SK-N-SH (cell line): ENCODE measurements around the gene SLC46A2. TPM values are rescaled to one million over a fixed set of nuclear protein-coding genes. Genes with fewer than 3 reads are reported as not detected.

Experiments
- CTCF ChIA-PET: fragments of 300-600, 350-600 bp; formaldehyde crosslinking; extraction: SDS; loops from one replicate; lab custom pipeline; 2021; lab: Yijun Ruan, JAX
- POLR2A ChIA-PET: fragments of 350-600 bp; sonication (Branson Sonifier 250); formaldehyde crosslinking; extraction: SDS; loops from one replicate; lab custom pipeline; 2020; ENCODE audit warnings: antibody characterized with exemption, inconsistent platforms; lab: Yijun Ruan, JAX
- DNase-seq: peaks from one replicate; pipeline ENCODE4 v3.0.0; 2012
- H2AFZ ChIP-seq: fragments of 200-600 bp; sonication (generic); 2 replicates; pipeline ENCODE4 v1.8.1; 2016; ENCODE audit warnings: antibody characterized with exemption, mild to moderate bottlenecking, low read depth
- H3F3A ChIP-seq: fragments of 200-600 bp; sonication (generic); replicated peaks from 2 replicates; pipeline ENCODE3; 2016; ENCODE audit warnings: antibody characterized with exemption, mild to moderate bottlenecking; ENCODE audit not compliant: insufficient read depth
- H3K27ac ChIP-seq, 2 experiments: fragments of 200-500 bp in 1 of 2; fragments of 200-600 bp in 1 of 2; sonication (Bioruptor generic) in 1 of 2; sonication (generic), shearing (Covaris generic) in 1 of 2; 2 replicates each; pipeline versions ENCODE4 v1.5.1 to v1.6.1; 2014 to 2016; ENCODE audit warnings: low read depth in 2 of 2, inconsistent platforms in 1 of 2, low read length in 1 of 2, mild to moderate bottlenecking in 1 of 2, mixed read lengths in 1 of 2
- H3K27me3 ChIP-seq: fragments of 200-600 bp; sonication (generic), shearing (Covaris generic); 2 replicates; pipeline ENCODE4 v1.6.1; 2016; ENCODE audit warnings: mixed run types; ENCODE audit not compliant: insufficient read depth
- H3K36me3 ChIP-seq, 2 experiments: fragments of 200-500 bp in 1 of 2; fragments of 200-600 bp in 1 of 2; sonication (Bioruptor generic) in 1 of 2; sonication (generic) in 1 of 2; replicated peaks in 1 of 2; 2 replicates each; pipeline versions ENCODE3 to v1.5.1; 2014 to 2016; ENCODE audit warnings: low read length in 1 of 2, mild to moderate bottlenecking in 1 of 2; ENCODE audit not compliant: insufficient read depth in 2 of 2, control insufficient read depth in 1 of 2
- H3K4me1 ChIP-seq, 2 experiments: fragments of 200-500 bp in 1 of 2; fragments of 200-600 bp in 1 of 2; sonication (Bioruptor generic) in 1 of 2; sonication (generic), shearing (Covaris generic) in 1 of 2; 2 replicates each; pipeline versions ENCODE4 v1.5.1 to v1.6.1; 2014 to 2016; ENCODE audit warnings: low read depth in 1 of 2, low read length in 1 of 2, mixed run types in 1 of 2; ENCODE audit not compliant: insufficient read depth in 2 of 2, control insufficient read depth in 1 of 2
- H3K4me2 ChIP-seq: fragments of 200-600 bp; sonication (generic), shearing (Covaris generic); 2 replicates; pipeline ENCODE4 v1.6.1; 2017; ENCODE audit warnings: mixed run types
- H3K4me3 ChIP-seq, 2 experiments: fragments of 200-500 bp in 1 of 2; fragments of 200-600 bp in 1 of 2; sonication (Bioruptor generic) in 1 of 2; sonication (generic), shearing (Covaris generic) in 1 of 2; 2 replicates each; pipeline versions ENCODE4 v1.5.1 to v1.8.1; 2014 to 2016; ENCODE audit warnings: low read depth in 2 of 2, inconsistent platforms in 1 of 2, low read length in 1 of 2, mild to moderate bottlenecking in 1 of 2, mixed read lengths in 1 of 2, moderate library complexity in 1 of 2
- H3K79me2 ChIP-seq: fragments of 200-600 bp; sonication (generic); 2 replicates; pipeline ENCODE4 v1.8.1; 2017; ENCODE audit warnings: mild to moderate bottlenecking; ENCODE audit not compliant: insufficient read depth
- H3K9ac ChIP-seq: fragments of 200-600 bp; sonication (generic); 2 replicates; pipeline ENCODE4 v1.6.1; 2017; ENCODE audit warnings: mixed run types
- H3K9me2 ChIP-seq: fragments of 200-600 bp; sonication (generic); 2 replicates; pipeline ENCODE4 v1.6.1; 2017; ENCODE audit warnings: mixed run types
- H3K9me3 ChIP-seq: fragments of 200-600 bp; sonication (generic); 2 replicates; pipeline ENCODE4 v1.6.1; 2017; ENCODE audit warnings: mixed run types, mild to moderate bottlenecking, moderate library complexity
- H4K20me1 ChIP-seq: fragments of 200-600 bp; sonication (generic); 2 replicates; pipeline ENCODE4 v1.6.1; 2017; ENCODE audit warnings: mild to moderate bottlenecking, mixed run types; ENCODE audit not compliant: insufficient read depth
- CHD2 ChIP-seq: fragments of 150-350 bp; IDR thresholded peaks from 2 replicates; pipeline ENCODE4 v1.6.1; 2018; ENCODE audit warnings: low read length; ENCODE audit not compliant: partially characterized antibody
- EZH2phosphoT487 ChIP-seq: fragments of 200-600 bp; sonication (generic); IDR thresholded peaks from 2 replicates; pipeline ENCODE4 v1.6.1; 2017; ENCODE audit warnings: low read depth, mixed run types, mild to moderate bottlenecking, antibody characterized with exemption, moderate library complexity, borderline replicate concordance
- FOXJ3 ChIP-seq: sonication (generic); formaldehyde crosslinking; IDR thresholded peaks from 2 replicates; pipeline ENCODE4 v1.5.1; 2020; ENCODE audit warnings: mild to moderate bottlenecking, missing genetic modification reagents
- GABPA ChIP-seq: IDR thresholded peaks from 2 replicates; pipeline ENCODE4 v1.4.0; 2012; ENCODE audit warnings: low read depth, mild to moderate bottlenecking
- GATA2 ChIP-seq: sonication (generic); formaldehyde crosslinking; IDR thresholded peaks from 2 replicates; pipeline ENCODE4 v1.5.0; 2020; ENCODE audit warnings: mild to moderate bottlenecking, missing genetic modification reagents
- IRF3 ChIP-seq: fragments of 150-350 bp; IDR thresholded peaks from 2 replicates; pipeline ENCODE4 v1.6.1; 2016; ENCODE audit warnings: mild to moderate bottlenecking, low read depth, low read length
- MAX ChIP-seq: IDR thresholded peaks from 2 replicates; pipeline ENCODE4 v1.4.0; 2012; ENCODE audit warnings: low read depth
- MEF2A ChIP-seq: IDR thresholded peaks from 2 replicates; pipeline ENCODE4 v1.4.0; 2012; ENCODE audit warnings: low read depth, borderline replicate concordance
- MXI1 ChIP-seq: IDR thresholded peaks from 2 replicates; pipeline ENCODE4 v1.6.1; 2012; ENCODE audit warnings: mild to moderate bottlenecking, low read depth, low read length, improper control_type of control experiment
- NFIC ChIP-seq: IDR thresholded peaks from 2 replicates; pipeline ENCODE4 v1.4.0; 2012; ENCODE audit warnings: borderline replicate concordance
- PBX3 ChIP-seq: IDR thresholded peaks from 2 replicates; pipeline ENCODE4; 2012
- RAD21 ChIP-seq: IDR thresholded peaks from 2 replicates; pipeline ENCODE4 v1.6.1; 2012; ENCODE audit warnings: mild to moderate bottlenecking, low read length
- SIN3A ChIP-seq: IDR thresholded peaks from 2 replicates; pipeline ENCODE4 v1.6.1; 2012; ENCODE audit warnings: low read depth, mild to moderate bottlenecking, low read length, moderate library complexity, borderline replicate concordance
- USF1 ChIP-seq: IDR thresholded peaks from 2 replicates; pipeline ENCODE4 v1.4.0; 2012; ENCODE audit warnings: low read depth, borderline replicate concordance
- USF2 ChIP-seq: fragments of 150-350 bp; IDR thresholded peaks from 2 replicates; pipeline ENCODE4 v1.6.1; 2017; ENCODE audit warnings: antibody characterized with exemption, low read length, low read depth, borderline replicate concordance
- ZBTB33 ChIP-seq: IDR thresholded peaks from 2 replicates; pipeline ENCODE4 v1.4.0; 2012; ENCODE audit warnings: low read depth, borderline replicate concordance
- WGBS: methylation state at CpG from one replicate; pipeline ENCODE4 v1.1.6; 2017; ENCODE audit warnings: low lambda C conversion rate; 5-methylcytosine and 5-hydroxymethylcytosine counted together
- polyA plus RNA-seq, 3 experiments: library from polyadenylated mRNA; depleted of rRNA; stranded (reverse); fragments of >200 nt; gene quantifications; 2 replicates each; pipeline ENCODE4 v1.2.3, GENCODE V29; 2012

Gene SLC46A2
- polyA plus RNA-seq, 1 of the 3 experiments (the other 2 are of a cell fraction): not detected

GRCh38 chr9:112872019-112872418, 18.7 kb downstream of the SLC46A2 start:
- POLR2A ChIA-PET: no interaction called here
- no peaks in the 10 kb centered on the region for H4K20me1 ChIP-seq

More at GRCh38 chr9:112872019-112872418, 18.7 kb downstream of the SLC46A2 start:
- Histone ChIP-seq H3K9me3 (no peaks in the 10 kb centered on the region), H3K9me2 (no peaks in the 10 kb centered on the region), H3F3A (no peaks in the 10 kb centered on the region), H3K9ac (no peak overlapping the region), H3K36me3 (peaks cover 0 to 6% of the 10 kb centered on the region in 2 experiments), H3K27me3 (no peaks in the 10 kb centered on the region), H3K27ac (no peak overlapping the region), H3K4me3 (no peak overlapping the region), H3K4me1 (no peaks in the 10 kb centered on the region), H2AFZ (no peak overlapping the region), H3K79me2 (no peaks in the 10 kb centered on the region), H3K4me2 (no peak overlapping the region)
- CTCF ChIA-PET: interaction anchor here (0.5 kb wide), 1 partner anchor 27 kb away, joined by 3 read pairs; no protein-coding TSS in a partner anchor
- no peak for DNase-seq
- TF ChIP-seq FOXJ3 (CRISPR knock-in tag): no peak
- TF ChIP-seq NFIC: no peak
- no peak for TF ChIP-seq EZH2phosphoT487
- TF ChIP-seq CHD2: no peak
- TF ChIP-seq GABPA: no peak
- no peak for TF ChIP-seq GATA2 (CRISPR knock-in tag)
- no peak for TF ChIP-seq USF1
- TF ChIP-seq IRF3: no peak
- no peak for TF ChIP-seq MEF2A
- TF ChIP-seq ZBTB33: no peak
- no peak for TF ChIP-seq SIN3A
- TF ChIP-seq RAD21: no peak
- no peak for TF ChIP-seq MAX
- no peak for TF ChIP-seq MXI1
- no peak for TF ChIP-seq USF2
- TF ChIP-seq PBX3: no peak
- 51% methylated on average over 4 of the region's 4 CpGs for WGBS
